ENCODE measurements around the gene ANKRD34A.

Gene ANKRD34A

GRCh38 chr1:145983206-145983675, 18.9 kb upstream of the ANKRD34A start:
- Histone ChIP-seq H3K9me3 (ENCODE audit: control insufficient read depth, low read length) (no peaks in the 10 kb centered on the region), H3K4me3 (ENCODE audit: low read depth, low read length) (peak overlapping the region; percentile 43), H3K27me3 (ENCODE audit: control insufficient read depth, insufficient read depth, low read length) (no peaks in the 10 kb centered on the region), H3K36me3 (ENCODE audit: control insufficient read depth, insufficient read depth, low read length) (no peaks in the 10 kb centered on the region), H3K27ac (peak overlapping the region; percentile 100), H3K4me1 (peaks cover 73% of the 10 kb centered on the region), H3K4me2 (ENCODE audit: low read length) (peak overlapping the region; percentile 73), H3K79me2 (peaks cover 5% of the 10 kb centered on the region), H2AFZ (no peak overlapping the region), H3K9ac (peak overlapping the region; percentile 29)
- TF ChIP-seq, protein P1, sequence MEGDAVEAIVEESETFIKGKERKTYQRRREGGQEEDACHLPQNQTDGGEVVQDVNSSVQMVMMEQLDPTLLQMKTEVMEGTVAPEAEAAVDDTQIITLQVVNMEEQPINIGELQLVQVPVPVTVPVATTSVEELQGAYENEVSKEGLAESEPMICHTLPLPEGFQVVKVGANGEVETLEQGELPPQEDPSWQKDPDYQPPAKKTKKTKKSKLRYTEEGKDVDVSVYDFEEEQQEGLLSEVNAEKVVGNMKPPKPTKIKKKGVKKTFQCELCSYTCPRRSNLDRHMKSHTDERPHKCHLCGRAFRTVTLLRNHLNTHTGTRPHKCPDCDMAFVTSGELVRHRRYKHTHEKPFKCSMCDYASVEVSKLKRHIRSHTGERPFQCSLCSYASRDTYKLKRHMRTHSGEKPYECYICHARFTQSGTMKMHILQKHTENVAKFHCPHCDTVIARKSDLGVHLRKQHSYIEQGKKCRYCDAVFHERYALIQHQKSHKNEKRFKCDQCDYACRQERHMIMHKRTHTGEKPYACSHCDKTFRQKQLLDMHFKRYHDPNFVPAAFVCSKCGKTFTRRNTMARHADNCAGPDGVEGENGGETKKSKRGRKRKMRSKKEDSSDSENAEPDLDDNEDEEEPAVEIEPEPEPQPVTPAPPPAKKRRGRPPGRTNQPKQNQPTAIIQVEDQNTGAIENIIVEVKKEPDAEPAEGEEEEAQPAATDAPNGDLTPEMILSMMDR (IDR thresholded peaks at IDR 0.05): no peak

GRCh38 chr1:145982010-145982723, 17.8 kb upstream of the ANKRD34A start:
- H3K9ac ChIP-seq: peak overlapping the region; percentile 29
- H3K27me3 ChIP-seq (ENCODE audit: control insufficient read depth, insufficient read depth, low read length): no peaks in the 10 kb centered on the region
- peaks cover 77% of the 10 kb centered on the region for H3K4me1 ChIP-seq
- H3K27ac ChIP-seq: peak overlapping the region; percentile 100
- no peaks in the 10 kb centered on the region for H3K36me3 ChIP-seq (ENCODE audit: control insufficient read depth, insufficient read depth, low read length)
- H2AFZ ChIP-seq: no peak overlapping the region
- H3K4me3 ChIP-seq (ENCODE audit: low read depth, low read length): peak overlapping the region; percentile 43
- TF ChIP-seq, protein P1 (IDR thresholded peaks at IDR 0.05): no peak
- H3K4me2 ChIP-seq (ENCODE audit: low read length): peak overlapping the region; percentile 73
- H3K9me3 ChIP-seq (ENCODE audit: control insufficient read depth, low read length): no peaks in the 10 kb centered on the region
- H3K79me2 ChIP-seq: peaks cover 13% of the 10 kb centered on the region

DNA sequence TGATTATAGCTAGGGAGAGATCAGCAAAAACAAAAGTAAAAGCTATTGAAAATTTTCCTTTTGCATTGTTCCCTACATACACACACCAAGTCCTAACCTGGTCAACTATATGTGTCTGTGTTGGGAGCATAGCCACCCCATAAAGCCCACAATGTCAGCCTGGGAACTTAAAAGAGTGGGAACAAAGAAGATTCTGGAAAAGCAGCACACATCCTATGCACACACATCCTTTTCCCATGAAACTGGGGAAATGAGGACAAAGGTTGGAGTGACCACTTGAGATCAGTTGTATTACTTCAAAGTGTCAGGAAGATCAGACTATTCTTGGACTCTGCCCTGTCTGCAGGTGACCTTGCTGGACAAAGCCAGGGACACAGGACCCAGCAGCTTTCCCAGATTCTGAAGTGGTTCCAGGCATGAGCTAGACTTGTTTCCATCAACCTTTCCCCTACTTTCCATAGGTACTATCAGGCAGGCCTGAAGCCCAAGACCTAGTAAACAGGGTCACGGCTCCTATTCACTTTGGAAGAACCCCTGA, 16.2 kb upstream of the ANKRD34A start:
- peak overlapping the region; percentile 63 for H3K4me3 ChIP-seq (ENCODE audit: low read depth, low read length)
- H3K9me3 ChIP-seq (ENCODE audit: control insufficient read depth, low read length): no peaks in the 10 kb centered on the region
- peak overlapping the region; percentile 19 for H3K9ac ChIP-seq
- peaks cover 15% of the 10 kb centered on the region for H3K79me2 ChIP-seq
- peaks cover 70% of the 10 kb centered on the region for H3K4me1 ChIP-seq
- TF ChIP-seq, protein P1 (IDR thresholded peaks at IDR 0.05): no peak
- H3K27me3 ChIP-seq (ENCODE audit: control insufficient read depth, insufficient read depth, low read length): no peaks in the 10 kb centered on the region
- H2AFZ ChIP-seq: no peak overlapping the region
- no peaks in the 10 kb centered on the region for H3K36me3 ChIP-seq (ENCODE audit: control insufficient read depth, insufficient read depth, low read length)
- H3K27ac ChIP-seq: peak overlapping the region; percentile 100
- peak overlapping the region; percentile 78 for H3K4me2 ChIP-seq (ENCODE audit: low read length)

DNA sequence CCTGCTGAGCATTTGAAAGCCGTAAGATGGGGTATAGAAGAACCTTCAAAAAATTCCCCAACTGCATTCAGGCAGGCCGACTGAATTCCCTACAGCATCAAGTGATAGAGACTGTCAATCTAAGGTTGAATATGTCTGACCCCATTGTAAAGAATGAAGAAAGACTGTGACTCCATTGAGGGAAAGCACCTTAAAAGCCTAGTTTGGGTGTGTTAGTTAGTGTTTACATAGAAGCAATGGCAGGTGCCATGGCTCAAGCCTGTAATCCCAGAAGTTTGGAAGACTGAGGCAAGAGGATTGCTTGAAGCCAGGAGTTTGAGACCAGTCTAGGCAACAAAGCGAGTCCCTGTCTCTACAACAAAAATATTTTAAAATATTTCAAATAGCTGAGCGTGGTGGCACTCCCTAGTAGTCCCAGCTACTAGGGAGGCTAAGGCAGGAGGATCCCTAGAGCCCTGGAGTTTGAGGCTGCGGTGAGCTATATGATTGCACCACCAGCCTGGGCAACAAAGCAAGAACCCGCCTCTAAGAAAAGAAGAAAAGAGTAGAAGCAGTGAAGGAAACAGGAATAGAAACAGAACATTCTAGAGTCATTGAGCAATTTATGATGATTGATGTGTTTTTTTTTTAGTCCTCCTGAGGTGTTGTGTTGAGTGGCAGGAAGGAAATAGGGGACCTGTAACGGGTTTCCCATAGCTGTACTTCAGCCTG, 15.5 kb upstream of the ANKRD34A start:
- Histone ChIP-seq H3K27ac (peak overlapping the region; percentile 100), H2AFZ (no peak overlapping the region), H3K27me3 (ENCODE audit: control insufficient read depth, insufficient read depth, low read length) (no peaks in the 10 kb centered on the region), H3K9me3 (ENCODE audit: control insufficient read depth, low read length) (no peaks in the 10 kb centered on the region), H3K4me1 (peaks cover 64% of the 10 kb centered on the region), H3K9ac (no peak overlapping the region), H3K36me3 (ENCODE audit: control insufficient read depth, insufficient read depth, low read length) (no peaks in the 10 kb centered on the region), H3K4me3 (ENCODE audit: low read depth, low read length) (peak overlapping the region; percentile 63), H3K4me2 (ENCODE audit: low read length) (peak overlapping the region; percentile 78), H3K79me2 (peaks cover 15% of the 10 kb centered on the region)
- TF ChIP-seq, protein P1 (IDR thresholded peaks at IDR 0.05): no peak
